ENCODE results near the gene CACHD1. TPM values are rescaled to one million over a fixed set of nuclear protein-coding genes. Genes with fewer than 3 reads are reported as not detected.

The CACHD1 gene
- total RNA-seq, 2 donors from 2014 or later: 10.8 to 14.4 TPM

DNA sequence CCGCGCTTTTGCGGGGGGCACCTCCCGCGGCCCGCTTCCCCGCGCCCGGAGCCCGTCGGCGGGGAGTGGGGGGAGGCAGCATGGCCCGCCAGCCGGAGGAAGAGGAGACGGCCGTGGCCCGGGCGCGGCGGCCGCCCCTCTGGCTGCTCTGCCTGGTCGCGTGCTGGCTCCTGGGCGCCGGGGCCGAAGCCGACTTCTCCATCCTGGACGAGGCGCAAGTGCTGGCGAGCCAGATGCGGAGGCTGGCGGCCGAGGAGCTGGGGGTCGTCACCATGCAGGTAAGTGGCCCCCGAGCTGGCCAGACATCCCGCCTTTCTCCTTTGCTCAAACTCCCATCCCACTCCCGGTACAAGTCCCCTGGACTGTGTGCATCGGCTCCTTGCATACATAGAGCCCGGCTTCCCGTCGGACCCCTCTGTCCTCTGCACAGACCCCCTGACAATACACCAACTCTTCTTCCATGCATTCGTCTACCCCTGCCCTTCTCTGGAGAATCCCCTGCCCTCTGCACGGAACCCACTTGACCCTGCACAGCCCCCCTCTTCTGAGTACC is 812 bp downstream of the CACHD1 start:
- DNase-seq (ENCODE audit: low spot score): peak; percentile 8
- WGBS: under 1% methylated on average over 18 of the region's 43 CpGs
- H3K4me3 ChIP-seq: peak overlapping the region; percentile 56 to 60

DNA sequence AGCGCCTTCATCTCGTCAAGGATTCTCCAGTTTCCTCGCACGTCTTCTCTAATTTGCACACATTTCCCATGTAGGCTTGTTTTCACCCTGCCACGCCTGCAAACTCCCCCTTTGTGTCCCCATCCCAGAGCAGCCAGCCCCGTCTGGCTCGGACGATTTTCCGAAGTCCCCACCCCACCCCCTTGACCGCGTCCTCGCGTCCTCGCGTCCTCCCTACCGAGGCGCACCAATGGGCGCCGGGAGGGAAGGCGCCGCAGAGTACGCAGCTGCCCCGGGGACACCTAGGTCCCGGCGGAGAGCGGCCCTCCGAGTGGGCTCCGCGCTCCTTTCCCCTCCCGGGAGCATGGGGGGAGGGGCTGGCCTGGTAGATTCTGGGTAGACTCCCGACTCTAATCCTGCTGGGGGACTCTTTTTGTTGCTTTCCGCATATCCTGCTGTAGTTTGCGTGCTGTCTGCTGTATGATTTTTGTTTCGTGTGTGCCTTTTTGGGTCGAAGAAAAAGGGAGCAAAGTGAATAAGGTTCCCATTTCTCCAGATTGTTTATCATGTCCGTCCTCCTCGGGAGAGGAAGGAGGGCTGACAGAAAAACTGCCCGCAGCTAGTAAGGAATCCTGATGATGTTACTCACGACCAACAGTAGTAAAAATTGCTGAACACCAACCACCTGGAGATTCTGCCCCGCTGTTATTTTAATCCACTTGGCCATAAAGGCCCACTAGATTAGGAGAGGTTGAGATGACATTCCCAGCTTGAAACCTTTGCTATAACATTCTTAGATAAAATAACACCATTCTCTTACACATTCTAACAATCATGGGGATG is 1.5 kb downstream of the CACHD1 start:
- Histone ChIP-seq H3K4me1 (replicated peaks) (no peaks in the 10 kb centered on the region), H3K4me3 (peak overlapping the region; percentile 56 to 60), H3K9me3 (no peaks in the 10 kb centered on the region), H3K27ac (peak overlapping the region; percentile 81 to 82), H3K27me3 (replicated peaks; ENCODE audit: insufficient read depth) (no peaks in the 10 kb centered on the region), H3K36me3 (no peaks in the 10 kb centered on the region)
- DNase-seq (ENCODE audit: low spot score): peak; percentile 25
- TF ChIP-seq POLR2AphosphoS5 (IDR thresholded peaks at IDR 0.05) (no peak), POLR2A (IDR thresholded peaks at IDR 0.05) (no peak)
- TF ChIP-seq, protein P1, sequence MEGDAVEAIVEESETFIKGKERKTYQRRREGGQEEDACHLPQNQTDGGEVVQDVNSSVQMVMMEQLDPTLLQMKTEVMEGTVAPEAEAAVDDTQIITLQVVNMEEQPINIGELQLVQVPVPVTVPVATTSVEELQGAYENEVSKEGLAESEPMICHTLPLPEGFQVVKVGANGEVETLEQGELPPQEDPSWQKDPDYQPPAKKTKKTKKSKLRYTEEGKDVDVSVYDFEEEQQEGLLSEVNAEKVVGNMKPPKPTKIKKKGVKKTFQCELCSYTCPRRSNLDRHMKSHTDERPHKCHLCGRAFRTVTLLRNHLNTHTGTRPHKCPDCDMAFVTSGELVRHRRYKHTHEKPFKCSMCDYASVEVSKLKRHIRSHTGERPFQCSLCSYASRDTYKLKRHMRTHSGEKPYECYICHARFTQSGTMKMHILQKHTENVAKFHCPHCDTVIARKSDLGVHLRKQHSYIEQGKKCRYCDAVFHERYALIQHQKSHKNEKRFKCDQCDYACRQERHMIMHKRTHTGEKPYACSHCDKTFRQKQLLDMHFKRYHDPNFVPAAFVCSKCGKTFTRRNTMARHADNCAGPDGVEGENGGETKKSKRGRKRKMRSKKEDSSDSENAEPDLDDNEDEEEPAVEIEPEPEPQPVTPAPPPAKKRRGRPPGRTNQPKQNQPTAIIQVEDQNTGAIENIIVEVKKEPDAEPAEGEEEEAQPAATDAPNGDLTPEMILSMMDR (IDR thresholded peaks at IDR 0.05): no peak
- intact Hi-C loops (cut with DNase I): loop anchor here (2.0 to 5.0 kb wide), 4 partner anchors 37 to 355 kb away; no protein-coding TSS in a partner anchor
- WGBS: 2% methylated on average over 40 of the region's 40 CpGs

More for the DNA sequence above, 812 bp downstream of the CACHD1 start:
- Histone ChIP-seq H3K27me3 (replicated peaks; ENCODE audit: insufficient read depth) (no peaks in the 10 kb centered on the region), H3K36me3 (no peaks in the 10 kb centered on the region), H3K27ac (peak overlapping the region; percentile 81 to 82), H3K4me1 (replicated peaks) (no peaks in the 10 kb centered on the region), H3K9me3 (no peaks in the 10 kb centered on the region)
- intact Hi-C loops (cut with DNase I): loop anchor here (2.0 to 5.0 kb wide), 3 partner anchors 67 to 356 kb away; no protein-coding TSS in a partner anchor
- TF ChIP-seq POLR2A (IDR thresholded peaks at IDR 0.05) (no peak), POLR2AphosphoS5 (IDR thresholded peaks at IDR 0.05) (no peak)
- TF ChIP-seq, protein P1 (IDR thresholded peaks at IDR 0.05): no peak

DNA sequence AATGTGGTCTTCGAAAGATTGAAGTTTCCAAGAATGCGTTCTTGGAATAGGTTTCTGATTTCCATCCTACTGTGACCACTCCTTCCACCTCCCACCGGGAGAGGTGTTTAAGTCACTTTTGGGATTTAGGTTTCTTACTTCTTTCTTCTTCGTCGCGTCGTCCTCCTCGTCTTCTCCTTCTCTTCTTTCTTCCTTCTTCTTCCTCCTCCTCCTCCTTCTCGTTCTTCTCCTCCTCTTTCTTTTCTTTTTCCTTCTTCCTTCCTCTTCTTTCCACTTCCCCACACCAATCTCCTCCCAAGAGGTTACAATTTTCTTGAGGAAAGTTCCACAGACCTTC is 2.1 kb downstream of the CACHD1 start:
- Histone ChIP-seq H3K27ac (peak overlapping the region; percentile 81 to 82), H3K4me1 (replicated peaks) (no peaks in the 10 kb centered on the region), H3K36me3 (no peaks in the 10 kb centered on the region), H3K4me3 (peak overlapping the region; percentile 56 to 60), H3K27me3 (replicated peaks; ENCODE audit: insufficient read depth) (no peaks in the 10 kb centered on the region), H3K9me3 (no peaks in the 10 kb centered on the region)
- 37% methylated on average over 9 of the region's 9 CpGs for WGBS
- no peak for TF ChIP-seq POLR2A (IDR thresholded peaks at IDR 0.05)
- TF ChIP-seq, protein P1 (IDR thresholded peaks at IDR 0.05): no peak
- TF ChIP-seq POLR2AphosphoS5 (IDR thresholded peaks at IDR 0.05): no peak
- intact Hi-C loops (cut with DNase I): loop anchor here (2.0 to 5.0 kb wide), 3 partner anchors 37 to 180 kb away; no protein-coding TSS in a partner anchor
- no peak for DNase-seq (ENCODE audit: low spot score)

DNA sequence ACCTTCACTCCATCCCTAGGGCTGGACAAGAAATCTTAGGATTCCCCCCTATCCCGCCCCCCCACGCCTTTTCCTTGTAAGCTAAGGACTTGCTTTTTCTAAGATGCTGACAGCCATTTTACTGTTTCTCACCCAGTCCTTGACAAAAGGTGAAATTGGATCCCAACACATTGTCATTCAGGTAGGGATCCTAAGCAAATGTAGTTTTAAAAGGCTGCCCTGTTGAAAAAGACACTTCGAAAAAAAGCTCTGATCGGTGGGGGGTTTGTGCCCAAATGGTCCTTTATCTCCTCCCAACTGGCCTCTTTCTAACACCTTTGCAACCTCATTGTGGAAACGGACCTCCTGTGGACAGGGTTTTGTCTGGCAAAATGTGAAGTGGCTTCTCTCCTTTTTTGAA is 2.9 kb downstream of the CACHD1 start:
- TF ChIP-seq POLR2AphosphoS5 (IDR thresholded peaks at IDR 0.05): no peak
- TF ChIP-seq POLR2A (IDR thresholded peaks at IDR 0.05): no peak
- TF ChIP-seq, protein P1 (IDR thresholded peaks at IDR 0.05): no peak
- Histone ChIP-seq H3K27me3 (replicated peaks; ENCODE audit: insufficient read depth) (no peaks in the 10 kb centered on the region), H3K36me3 (no peaks in the 10 kb centered on the region), H3K4me3 (peak overlapping the region in 1 of 2 donors; percentile 56), H3K9me3 (no peaks in the 10 kb centered on the region), H3K27ac (no peak overlapping the region), H3K4me1 (replicated peaks) (no peaks in the 10 kb centered on the region)
- intact Hi-C loops (cut with DNase I): loop anchor here (2.0 to 5.0 kb wide), 3 partner anchors 36 to 179 kb away; no protein-coding TSS in a partner anchor
- DNase-seq (ENCODE audit: low spot score): no peak
- WGBS: 61% methylated on average over 5 of the region's 5 CpGs

Measured in prostate gland (tissue), 2 donors.